Retina (tissue), 1 donor: ENCODE results near the gene PSPN.

ENCODE experiments used
- DNase-seq: peaks from one replicate; pipeline ENCODE4 v3.0.0-alpha.2; 2016

PSPN gene, protein sequence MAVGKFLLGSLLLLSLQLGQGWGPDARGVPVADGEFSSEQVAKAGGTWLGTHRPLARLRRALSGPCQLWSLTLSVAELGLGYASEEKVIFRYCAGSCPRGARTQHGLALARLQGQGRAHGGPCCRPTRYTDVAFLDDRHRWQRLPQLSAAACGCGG

DNA sequence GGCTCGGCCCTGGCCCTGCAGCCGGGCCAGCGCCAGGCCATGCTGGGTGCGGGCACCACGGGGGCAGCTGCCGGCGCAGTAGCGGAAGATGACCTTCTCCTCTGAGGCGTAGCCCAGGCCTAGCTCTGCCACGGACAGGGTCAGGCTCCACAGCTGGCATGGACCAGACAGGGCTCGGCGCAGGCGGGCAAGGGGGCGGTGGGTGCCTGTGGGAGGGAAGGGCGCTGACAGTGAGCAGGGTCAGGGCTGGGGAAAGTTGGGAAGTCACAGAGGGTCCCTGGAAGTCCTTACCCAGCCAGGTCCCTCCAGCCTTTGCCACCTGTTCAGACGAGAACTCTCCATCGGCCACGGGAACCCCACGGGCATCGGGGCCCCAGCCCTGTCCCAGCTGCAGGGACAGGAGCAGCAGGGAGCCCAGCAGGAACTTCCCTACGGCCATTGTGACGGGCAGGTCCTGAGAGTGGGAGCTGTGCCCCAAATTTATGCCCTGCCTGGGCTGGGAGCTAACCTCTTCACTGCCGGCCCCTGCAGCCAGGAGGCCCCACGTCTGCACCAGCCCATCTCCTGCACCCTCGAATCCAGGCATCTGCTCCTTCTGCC is at the start of gene PSPN:
Gene PSPN (minus strand): TSS at position 523 of the 600 bp plus-strand sequence. CDS start 84 bp downstream, at position 439.
- no peak for DNase-seq

DNA sequence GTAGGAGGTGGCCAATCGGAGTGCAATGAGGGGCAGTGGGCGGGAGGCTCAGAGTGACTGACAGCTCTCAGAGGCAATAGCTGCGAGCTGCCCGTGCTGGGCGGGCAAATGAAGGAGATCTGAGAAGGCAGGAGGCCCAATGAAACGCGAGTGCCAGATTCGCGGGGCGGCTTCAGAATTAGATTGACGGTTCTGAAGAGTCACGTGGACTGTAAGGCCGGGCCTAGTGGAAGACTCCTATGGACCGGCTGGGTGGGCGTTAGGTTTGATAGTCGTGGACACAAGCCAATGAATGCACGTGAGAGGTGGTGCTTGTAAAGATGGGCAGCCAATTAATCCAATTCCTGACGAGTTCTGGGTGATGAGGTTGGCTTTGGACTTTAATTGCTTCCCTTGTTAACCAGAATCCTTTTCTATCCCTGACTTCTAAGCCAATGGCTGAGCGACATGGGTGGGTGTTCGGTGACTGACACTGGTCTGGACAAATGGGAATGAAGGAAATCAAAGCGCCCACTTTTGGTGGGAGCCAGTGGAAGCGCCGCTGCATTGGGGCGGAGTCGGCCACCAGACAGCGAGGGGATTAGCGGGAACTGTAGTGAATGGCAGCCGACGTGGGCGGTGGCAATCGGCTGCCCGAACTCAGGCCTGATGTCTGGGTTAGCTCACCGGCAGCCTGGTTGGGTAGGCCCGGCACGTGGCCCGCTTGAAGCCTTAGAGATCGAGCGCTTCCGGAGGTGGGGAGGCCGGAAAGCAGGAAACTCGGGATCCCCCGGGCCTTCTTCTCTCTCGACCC is 49.4 kb upstream of the PSPN start:
- DNase-seq = peak; percentile 98

DNA sequence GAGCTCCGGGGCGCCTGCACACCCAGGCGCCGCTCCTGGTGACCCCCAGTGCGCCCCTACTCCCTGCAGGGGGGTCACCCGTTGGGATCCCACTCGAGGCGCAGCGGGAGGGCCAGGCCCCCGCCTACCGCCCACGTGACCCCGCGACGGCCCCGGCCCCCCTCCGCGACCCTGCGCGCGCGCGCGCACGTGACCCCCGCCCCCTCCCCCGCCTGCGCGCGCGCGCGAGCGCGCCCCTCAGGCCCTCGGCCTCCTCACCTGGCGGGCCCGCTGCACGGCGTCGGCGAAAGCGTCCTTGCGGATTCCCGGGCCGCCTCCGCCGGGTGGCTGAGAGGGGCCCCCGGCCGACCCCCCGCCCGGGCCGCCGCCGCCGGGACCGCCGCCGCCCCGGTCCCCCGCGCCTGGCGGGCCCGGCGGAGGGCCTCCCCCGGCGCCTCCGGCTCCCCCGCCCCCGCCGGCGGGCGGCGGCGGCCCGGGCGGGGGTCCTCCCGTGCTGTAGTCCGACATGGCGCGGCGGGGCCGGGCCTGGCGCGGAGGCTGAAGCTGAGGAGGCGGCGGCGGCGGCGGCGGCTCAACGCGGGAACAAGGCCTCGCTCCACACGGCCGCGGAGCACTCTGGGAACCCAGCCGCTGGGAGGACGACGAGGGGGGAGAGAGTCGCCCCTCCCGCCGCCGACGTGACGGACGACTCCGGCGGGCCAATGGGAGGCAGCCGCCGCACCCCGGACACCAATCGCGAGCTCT is 48.6 kb upstream of the PSPN start, which contains the start of gene KHSRP:
Gene KHSRP (minus strand): TSS at position 617 of the 744 bp plus-strand sequence. CDS start 110 bp downstream, at position 507.
- DNase-seq = no peak

DNA sequence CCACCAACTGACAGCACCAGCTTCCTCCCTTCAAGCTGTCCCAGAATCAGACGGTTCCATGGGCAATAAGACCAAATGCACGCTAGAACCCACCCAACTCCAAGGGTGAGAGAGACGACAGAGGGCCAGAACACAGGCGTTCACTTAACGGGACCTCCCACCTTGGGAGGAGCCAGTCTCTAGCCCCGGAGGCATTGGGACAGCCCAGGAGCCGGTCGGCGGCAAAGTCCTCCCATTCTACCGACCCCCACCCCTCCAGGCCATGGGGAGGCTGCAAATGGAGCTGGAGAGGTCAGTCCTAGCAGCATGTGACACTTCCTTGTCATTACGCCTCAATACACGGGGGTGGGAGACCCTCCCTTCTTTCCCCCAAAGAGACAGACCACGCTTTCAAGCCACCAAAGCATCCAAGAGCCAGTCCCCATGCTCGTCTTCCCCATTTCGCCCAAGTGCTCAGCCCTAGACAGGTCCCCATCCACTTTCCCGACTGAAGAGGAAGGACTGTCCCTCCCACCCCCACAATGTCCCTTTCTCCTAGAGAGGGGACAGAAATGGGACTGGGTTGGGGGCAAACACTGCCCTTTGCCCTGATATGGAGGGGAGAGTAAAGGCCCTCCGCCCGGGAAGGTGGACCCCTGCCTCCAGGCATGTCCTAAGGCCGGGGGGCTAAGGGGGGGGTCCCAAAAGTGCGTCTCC is 47.9 kb upstream of the PSPN start:
- DNase-seq = peak; percentile 42

DNA sequence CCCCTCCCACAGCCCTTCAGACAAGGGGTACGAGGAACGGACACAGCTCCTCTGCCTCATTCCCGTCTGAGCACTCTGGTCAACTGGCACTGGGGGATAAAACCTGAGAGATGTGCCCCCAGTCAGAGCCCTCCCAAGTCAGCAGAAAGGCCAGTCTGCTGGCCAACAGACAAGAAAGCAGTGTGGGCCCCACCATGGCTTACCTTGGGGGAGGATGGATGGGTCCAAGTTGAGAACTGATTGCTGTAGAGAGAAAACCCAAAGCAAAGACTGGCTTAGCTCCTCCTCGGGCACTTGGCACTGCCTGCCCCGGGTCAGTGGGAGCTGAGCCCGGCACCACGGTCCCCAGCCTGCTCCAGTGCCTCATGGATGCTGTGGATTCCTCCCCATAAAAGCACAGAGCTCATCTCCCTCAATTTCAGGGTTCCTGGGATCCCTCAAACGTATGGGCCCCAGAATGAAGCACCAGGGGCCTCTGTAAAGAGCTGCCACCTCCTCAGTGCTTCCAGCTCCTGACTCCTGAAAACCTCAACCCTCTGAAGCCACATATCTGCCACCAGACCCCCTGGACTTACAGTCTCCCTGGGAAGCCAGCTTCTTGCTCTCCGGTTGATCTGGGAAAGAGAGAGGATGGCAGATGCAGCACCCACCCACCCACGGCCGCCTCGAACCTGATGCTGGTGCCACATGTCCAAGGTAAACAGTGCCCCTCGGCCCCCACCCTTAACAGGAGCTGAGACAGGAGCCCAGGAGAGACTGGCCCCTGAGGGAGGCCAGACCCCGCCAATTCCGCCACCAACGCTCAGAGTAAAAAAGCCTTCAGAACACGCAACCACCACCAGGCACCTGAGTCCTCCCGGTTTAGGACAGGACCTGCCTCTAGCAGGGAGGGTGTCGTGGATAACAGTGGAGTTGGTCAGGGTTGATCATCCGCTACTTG is 45.6 kb upstream of the PSPN start:
- no peak for DNase-seq

DNA sequence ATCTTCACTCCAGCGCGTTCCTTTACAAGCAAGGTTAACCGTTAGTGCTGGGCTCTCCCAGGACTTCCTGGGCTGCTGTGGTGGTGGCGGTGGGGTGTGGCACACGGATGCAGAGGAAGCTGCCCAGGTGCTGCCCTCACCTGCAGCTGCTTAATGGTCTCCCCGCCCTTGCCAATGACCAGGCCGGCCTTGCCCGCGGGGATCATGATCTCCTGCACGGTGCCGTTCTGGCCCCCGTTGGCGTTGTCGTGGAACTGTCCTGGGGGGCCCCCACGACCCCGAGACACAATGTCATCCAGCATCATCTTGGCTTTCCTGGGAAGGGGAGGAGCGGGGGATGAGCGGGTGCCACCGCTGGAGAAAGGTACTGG is 42.8 kb upstream of the PSPN start:
- DNase-seq = no peak

DNA sequence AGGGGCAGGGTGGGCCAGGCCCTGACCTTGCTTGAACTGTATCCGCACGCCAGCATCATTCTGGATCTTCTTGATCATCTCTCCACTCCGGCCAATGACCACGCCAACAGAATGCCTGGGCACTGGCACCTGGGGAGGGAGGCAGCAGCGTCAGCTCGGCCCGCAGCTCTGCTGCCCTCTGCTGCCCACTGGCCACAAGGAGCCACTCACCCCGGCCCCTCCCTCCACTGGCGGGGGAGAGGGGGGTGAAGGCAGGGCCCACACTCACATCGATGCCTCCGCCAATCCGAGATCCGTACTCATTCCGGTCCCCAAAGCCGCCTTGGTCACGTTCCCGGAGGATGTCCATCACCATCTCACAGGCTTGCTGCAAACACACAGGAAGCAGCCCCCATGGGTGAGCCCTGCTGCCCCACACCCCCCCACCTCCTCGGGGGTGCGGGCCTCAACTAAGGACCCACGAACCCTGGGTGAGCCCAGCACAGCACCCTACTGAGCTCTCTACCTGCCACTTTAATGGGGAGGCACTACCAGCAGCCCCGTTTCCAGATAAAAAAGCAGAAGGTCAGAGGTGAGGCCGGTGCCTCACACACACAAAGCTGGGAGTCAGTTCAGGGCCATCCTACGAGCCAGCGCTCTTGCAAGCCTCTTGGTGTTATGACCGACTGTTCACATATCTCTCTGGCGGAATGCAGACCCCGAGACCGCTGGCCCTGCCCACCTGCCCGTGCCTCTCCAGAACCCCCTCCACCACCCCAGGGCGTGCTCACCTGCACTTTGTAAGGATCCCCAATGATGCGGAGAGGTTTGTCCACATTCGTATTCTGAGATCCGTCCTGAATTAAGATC is 42.2 kb upstream of the PSPN start:
- DNase-seq = peak; percentile 46

DNA sequence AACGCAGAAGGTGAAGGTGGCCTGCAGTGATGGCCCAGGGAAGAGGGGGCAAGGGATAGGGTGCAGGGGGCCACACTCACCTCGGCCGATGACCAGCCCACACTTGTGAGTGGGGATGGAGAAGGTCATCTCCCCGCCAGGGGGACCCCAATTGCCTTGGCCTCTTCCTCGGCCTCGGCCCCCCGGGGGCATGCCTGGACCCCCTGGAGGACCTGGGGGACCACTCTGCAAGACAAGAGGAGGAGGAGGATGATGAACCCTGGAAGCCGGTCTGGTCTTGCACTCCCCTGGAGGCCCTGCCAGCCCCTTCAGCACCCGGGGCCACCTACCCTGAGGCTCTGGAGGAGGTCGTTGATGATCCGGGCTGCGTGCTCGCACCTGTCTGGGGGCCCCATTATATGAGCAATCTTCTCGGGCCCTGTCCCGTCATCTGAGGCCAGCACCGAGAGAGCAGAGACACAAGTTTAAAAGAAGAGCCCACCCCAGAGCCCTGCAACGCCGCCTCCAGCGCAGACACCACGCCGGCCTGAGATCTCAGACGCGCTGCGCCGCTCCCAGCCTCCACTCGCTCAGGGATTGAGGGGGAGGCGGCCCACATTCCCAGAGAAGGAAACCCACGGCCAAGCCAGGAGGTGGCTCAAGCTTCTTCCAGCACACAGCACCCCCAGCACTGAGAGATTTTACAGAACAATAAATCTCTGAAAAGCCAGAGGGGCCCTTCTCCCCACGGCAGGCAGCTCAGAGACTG is 41.1 kb upstream of the PSPN start:
- no peak for DNase-seq

DNA sequence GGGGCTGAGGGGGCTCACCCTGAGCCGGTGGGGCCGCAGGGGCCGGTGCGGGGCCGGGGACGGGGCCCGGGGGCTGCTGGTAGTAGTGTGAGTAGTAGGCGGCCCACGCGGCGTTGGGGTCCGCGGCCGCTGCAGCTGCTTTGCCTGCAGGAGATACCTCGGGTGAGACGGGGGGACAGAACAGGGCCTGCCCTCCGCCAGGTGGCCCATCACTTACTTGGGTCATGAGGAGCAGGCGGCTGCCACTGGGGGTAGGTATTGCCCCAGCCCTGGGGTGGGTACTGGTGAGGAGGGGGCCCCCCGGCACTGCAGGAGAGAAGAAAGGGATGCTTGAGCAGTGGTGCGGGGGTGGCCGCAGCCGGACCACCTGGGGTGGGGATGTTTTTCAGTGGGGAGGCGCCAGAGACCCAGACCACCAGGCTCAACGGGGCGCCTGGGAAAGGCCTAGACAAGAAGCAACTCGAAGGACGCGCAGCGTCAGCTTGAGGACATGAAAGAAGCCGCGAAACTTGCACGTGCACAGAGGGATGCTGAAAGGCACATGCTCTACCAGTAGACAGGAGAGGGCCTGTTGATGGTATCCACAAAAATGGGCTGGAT is 40.0 kb upstream of the PSPN start:
- DNase-seq = no peak

DNA sequence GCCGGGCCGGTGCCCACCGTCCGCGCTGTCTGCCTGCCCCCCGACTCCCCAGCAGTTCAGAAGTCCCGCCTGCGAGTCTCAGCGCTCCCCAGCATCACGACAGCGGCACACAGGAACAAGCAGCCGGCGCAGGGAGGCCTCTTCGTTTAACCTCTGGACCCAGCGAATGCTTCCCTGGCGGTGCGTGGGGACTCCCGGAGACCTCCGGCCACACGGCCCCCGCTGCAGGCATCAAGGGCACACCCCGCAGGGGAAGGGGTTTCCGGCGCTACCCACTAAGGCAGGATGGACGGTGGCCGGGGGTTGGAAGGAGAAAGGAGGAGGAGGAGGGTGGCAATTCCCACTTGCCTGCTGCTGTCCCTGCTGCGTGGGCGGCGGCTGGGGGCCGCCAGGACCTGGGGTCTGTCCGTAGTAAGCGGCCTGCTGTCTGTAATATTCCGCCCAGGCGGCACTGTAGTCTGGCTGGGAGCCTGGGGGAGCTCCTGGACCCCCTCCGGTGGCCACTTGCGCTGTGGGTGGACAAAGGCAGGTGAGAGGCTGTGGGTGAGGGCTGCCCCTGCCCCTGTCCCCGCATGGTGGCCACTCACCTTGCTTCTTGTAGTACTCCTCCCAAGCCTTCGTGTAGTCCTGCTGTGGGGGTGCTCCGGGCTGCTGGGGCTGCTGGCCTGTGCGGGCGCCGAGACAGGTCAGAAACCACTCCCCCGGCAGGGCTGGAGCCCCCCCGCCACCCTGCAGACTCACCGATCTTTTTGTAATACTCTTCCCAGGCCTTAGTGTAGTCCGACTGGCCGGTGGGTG is 39.3 kb upstream of the PSPN start:
- no peak for DNase-seq

DNA sequence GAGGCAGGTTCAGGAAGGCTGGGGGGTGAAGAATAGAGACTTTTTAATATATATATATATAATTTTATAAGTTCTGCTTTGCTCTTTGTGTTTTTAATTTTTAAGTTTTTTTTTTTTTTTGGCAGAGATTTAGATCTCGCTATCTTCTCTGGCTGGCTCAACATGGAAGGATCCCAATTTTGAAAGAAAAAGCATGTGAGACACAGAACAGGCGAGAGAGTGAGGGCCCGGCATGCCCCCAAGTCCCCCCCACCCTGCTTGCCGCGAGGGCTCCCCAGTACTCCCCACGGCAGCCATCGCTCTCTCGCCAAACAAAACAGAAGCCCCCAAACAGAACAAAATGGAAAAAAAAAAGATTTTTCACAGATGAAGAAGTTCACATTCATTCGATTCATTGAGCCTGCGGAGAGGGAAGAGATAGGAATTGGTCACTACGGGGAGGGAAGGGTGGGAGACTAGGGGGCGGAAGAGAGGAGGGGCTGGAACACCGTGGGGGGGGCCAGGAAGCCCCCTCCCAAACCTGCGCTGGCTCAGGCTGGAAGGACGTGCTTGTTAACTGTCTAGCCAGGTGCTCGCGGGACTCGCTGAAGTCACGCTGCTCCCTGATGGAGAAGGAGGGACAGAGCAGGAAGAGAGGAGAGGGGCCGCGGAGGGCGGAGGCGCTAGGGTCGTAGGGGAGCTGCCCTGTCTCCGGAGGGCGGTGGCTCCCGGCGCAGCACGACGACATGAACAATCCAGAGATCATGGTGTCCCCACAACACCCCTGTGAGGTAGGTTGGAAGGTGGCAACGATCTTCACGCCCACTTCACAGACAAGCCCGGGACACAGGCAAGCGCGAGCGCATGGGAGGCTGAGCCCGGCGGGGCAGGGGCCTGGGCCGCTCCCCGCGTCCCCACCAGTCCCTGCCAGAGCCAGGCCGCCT is 38.2 kb upstream of the PSPN start:
- DNase-seq = no peak

DNA sequence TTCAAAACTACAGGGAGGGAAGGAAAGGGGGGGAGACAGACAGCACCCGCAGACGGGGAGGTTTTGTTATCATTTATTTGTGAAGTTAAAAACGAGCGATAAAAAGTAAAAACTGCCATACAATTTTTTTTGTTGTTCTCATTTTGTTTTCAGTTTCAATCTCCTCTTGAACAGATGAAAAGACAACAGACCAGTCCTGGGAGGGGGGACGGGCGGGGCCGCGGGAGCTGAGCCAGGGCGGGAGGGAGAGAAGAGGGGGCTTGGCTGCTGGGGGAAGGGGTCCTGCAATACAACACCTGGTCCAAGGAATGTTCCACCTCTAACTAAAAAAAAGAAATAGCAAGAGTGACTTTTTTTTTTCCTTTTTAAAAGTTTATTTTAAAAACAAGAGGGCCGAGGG is 37.6 kb upstream of the PSPN start:
- no peak for DNase-seq

DNA sequence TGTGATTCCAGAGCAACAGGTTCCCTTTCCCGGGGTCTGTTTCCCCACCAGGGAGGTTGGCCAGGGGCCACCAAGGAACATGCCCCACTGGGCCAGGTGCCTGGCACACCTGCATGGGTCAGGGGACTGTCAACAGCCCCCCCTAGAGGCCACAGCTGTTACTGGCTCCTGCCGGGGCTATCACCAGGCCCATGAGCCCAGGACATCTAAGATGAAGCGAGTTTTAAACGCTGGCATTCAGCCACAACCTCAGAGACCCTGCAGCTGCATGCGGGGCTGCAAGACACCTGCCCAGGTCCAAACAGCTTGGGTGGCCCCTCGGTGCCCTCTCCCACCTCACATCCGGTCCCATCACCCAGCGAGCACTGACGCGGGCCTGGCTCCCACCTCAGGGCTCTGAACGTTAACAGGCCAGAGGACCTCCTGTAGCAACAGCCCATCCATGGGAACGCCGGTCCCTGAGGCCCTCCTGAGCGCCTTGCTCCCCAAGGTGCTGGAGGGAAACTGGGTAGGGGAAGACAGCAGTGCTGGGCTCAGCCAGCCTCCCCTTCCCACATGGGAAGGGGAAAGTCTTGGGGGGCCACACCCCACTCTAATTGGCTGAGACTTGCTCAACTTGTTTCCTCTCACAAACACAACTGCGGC is 36.8 kb upstream of the PSPN start:
- DNase-seq = peak; percentile 52

DNA sequence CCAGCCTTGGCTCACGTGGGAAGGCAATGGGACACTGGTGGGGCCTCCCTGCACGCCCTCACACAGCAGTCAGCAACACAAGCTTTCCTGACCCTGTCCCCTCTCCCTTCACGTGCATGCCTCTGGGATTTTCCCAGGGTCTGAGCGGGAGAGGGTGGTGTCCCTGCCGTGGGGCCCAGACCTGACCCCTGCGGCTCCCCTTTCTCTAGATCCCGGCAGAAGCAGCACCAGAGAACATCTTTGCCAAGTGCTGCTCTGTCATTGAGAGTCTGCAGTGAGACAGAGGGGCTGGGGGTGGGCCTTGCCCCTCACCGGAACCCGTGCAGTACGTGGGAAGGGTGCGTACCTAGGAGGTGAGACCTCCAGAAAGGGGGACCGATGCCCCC is 36.3 kb upstream of the PSPN start:
- no peak for DNase-seq

DNA sequence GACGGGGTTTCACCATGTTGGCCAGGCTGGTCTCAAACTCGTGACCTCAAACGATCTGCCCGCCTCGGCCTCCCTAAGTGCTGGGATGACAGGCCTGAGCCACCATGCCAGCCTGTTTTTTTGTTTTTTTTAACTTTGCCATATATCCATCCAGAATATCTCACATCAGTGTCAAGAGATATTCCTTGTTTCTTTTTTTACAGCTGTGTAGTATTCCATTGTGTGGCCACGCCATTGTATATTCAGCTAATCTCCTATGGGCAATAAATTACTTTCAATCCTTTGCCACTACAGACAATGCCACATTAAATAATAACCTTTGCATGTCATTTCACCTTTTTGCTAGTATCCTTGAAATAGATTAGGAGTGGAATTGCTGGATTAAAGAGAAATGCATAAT is 33.6 kb upstream of the PSPN start:
- DNase-seq = no peak

DNA sequence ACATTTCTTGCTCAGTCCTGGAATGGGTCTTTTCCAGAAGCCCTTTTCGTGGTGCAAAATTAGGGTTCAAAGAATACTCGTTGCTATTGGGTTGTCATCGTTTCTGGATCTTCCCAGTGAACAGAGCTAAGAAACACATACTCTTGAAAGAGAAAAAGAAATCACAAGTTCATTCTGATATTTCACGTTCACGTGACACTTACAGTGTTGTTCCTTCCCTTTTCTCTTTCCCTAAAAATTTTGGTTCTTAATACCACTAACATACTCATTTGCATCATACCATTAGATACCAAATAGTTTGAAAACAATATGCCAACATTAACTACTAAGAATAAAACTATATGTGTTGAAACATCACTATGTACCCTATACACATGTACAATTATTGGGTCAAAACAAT is 30.7 kb upstream of the PSPN start:
- no peak for DNase-seq
